Measurements from ENCODE around the gene OSBPL8.

The OSBPL8 gene

DNA sequence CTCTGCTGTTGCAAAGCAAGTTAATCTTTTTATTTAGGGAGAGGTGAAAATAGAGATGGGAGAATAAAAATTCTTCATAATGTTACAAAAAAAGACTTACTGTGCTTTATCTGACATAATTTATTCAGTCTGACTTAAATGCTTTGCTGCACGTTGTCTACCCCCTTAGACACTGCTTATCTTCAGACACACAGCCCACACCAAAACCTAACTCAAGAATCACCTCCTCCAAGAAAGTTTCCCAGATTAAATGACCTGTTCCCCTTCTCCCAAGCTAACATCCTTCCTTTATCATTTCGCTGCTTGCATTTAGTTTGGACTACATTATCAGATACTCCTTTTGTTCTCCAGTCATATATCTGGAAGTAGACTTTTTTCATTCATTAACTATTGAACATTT lies 3.8 kb downstream of the OSBPL8 start:
- Histone ChIP-seq H3K4me3 (ENCODE audit: low read length in 2 of 2) (no peak overlapping the region), H3K27ac (ENCODE audit: low read depth in 2 of 2, low read length in 2 of 2) (no peak overlapping the region), H3K9me3 (ENCODE audit: control insufficient read depth in 2 of 2, low read length in 2 of 2) (no peaks in the 10 kb centered on the region), H3K27me3 (ENCODE audit: control insufficient read depth in 2 of 2, insufficient read depth in 2 of 2, low read length in 2 of 2) (no peaks in the 10 kb centered on the region), H3K36me3 (ENCODE audit: control insufficient read depth in 2 of 2, insufficient read depth in 2 of 2, low read length in 2 of 2) (no peaks in the 10 kb centered on the region), H3K4me1 (ENCODE audit: control insufficient read depth in 2 of 2, insufficient read depth in 2 of 2, low read length in 2 of 2) (peaks cover 4 to 16% of the 10 kb centered on the region in 2 donors), H3K9ac (ENCODE audit: low read depth in 1 of 2, low read length in 2 of 2) (no peak overlapping the region)

DNA sequence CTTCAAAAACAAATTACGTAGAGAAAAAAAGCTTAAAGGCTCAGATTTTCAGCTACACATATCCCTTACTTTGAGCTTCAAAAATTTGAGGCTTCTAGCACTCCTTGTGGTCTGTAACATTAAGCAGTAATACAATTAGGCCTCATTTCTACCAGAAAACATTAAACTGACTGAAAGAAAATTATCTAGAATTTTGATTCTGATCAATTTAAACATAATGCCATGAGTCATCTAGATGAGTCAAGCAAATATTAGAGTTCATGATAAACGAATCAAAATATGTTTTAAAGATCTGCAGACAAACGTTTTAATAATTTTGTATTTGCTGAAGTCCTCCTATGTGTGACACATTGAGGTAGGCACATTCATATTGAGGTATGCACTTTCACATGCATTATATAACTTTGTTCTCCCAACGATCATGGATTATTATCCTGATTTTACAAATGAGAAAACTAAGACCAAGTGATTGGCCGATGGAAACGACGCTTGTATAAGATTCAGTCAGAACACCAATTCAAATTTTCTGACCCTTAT lies 4.3 kb downstream of the OSBPL8 start:
- H3K4me1 ChIP-seq (ENCODE audit: control insufficient read depth in 2 of 2, insufficient read depth in 2 of 2, low read length in 2 of 2): peaks cover 4 to 14% of the 10 kb centered on the region in 2 donors
- H3K9ac ChIP-seq (ENCODE audit: low read depth in 1 of 2, low read length in 2 of 2): no peak overlapping the region
- no peak overlapping the region for H3K4me3 ChIP-seq (ENCODE audit: low read length in 2 of 2)
- no peaks in the 10 kb centered on the region for H3K27me3 ChIP-seq (ENCODE audit: control insufficient read depth in 2 of 2, insufficient read depth in 2 of 2, low read length in 2 of 2)
- no peaks in the 10 kb centered on the region for H3K36me3 ChIP-seq (ENCODE audit: control insufficient read depth in 2 of 2, insufficient read depth in 2 of 2, low read length in 2 of 2)
- no peak overlapping the region for H3K27ac ChIP-seq (ENCODE audit: low read depth in 2 of 2, low read length in 2 of 2)
- no peaks in the 10 kb centered on the region for H3K9me3 ChIP-seq (ENCODE audit: control insufficient read depth in 2 of 2, low read length in 2 of 2)

DNA sequence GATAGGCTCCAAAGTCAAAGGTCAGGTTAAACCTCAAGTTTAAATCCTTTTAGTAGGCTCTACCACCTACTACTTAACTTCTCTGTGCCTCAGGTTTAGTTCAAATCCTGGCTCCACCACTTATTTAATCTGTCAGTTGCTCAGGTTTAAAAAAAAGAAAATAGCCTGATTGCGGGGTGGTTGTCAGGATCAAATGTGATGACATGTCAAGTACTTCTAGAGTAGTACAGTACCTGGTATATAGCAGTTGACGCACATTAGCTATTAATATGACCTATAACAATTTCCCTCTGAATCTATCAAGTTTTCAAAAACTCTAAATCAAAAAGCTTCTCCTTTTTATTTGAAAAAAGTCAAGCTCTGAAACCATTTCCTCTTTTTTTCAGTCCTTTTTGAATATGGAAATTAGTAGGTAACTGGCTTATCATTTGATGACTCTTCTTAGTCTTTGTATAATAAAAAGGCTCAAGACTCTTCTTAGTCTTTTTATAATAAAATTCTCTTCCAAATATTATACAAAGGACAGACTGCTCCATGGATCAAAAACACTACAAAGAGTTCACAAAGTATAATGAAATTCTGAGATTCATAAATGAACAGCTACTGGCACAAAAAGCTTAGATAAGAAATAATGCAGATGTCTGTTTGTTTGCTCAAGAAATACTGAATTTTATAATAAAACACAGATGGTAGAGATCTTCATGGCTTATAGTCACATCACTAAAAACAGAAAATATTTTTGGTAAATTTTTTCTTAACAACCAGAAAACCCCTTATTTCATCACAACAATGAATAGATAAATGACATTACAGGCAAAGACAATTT lies 5.0 kb downstream of the OSBPL8 start:
- no peak overlapping the region for H3K9ac ChIP-seq (ENCODE audit: low read depth in 1 of 2, low read length in 2 of 2)
- no peak overlapping the region for H3K4me3 ChIP-seq (ENCODE audit: low read length in 2 of 2)
- H3K36me3 ChIP-seq (ENCODE audit: control insufficient read depth in 2 of 2, insufficient read depth in 2 of 2, low read length in 2 of 2): no peaks in the 10 kb centered on the region
- H3K4me1 ChIP-seq (ENCODE audit: control insufficient read depth in 2 of 2, insufficient read depth in 2 of 2, low read length in 2 of 2): peaks cover 4 to 9% of the 10 kb centered on the region in 2 donors
- H3K27ac ChIP-seq (ENCODE audit: low read depth in 2 of 2, low read length in 2 of 2): no peak overlapping the region
- no peaks in the 10 kb centered on the region for H3K27me3 ChIP-seq (ENCODE audit: control insufficient read depth in 2 of 2, insufficient read depth in 2 of 2, low read length in 2 of 2)
- no peaks in the 10 kb centered on the region for H3K9me3 ChIP-seq (ENCODE audit: control insufficient read depth in 2 of 2, low read length in 2 of 2)

DNA sequence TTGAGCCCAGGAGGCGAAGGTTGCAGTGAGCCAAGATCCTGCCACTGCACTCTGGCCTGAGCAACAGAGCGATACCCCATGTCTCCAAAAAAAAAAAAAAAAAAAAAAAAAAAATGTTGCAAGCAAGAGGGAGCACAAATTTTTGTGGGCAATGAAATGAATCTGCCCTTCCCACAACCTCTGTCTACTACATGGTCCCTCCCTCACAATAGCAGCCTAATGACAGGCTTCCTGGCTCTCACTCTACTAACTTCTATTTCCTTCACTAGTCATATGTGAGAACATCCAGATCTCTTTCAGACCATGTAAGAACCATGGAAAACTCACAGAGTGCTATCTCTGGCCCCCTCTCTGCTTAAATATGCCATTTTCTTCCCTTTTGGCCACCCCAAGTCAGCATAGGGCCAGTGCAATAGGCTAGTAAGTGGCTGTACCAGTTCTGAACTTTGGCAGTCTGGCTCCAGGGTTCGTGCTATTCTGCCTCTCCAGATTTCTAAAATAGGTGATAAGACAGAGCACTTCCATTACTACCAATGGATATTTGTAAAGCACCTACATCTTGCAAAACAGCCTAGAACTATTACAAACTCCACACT lies 7.1 kb downstream of the OSBPL8 start:
- Histone ChIP-seq H3K27me3 (ENCODE audit: control insufficient read depth in 2 of 2, insufficient read depth in 2 of 2, low read length in 2 of 2) (no peaks in the 10 kb centered on the region), H3K4me1 (ENCODE audit: control insufficient read depth in 2 of 2, insufficient read depth in 2 of 2, low read length in 2 of 2) (peaks cover 0 to 6% of the 10 kb centered on the region in 2 donors), H3K9ac (ENCODE audit: low read depth in 1 of 2, low read length in 2 of 2) (no peak overlapping the region), H3K4me3 (ENCODE audit: low read length in 2 of 2) (no peak overlapping the region), H3K9me3 (ENCODE audit: control insufficient read depth in 2 of 2, low read length in 2 of 2) (no peaks in the 10 kb centered on the region), H3K36me3 (ENCODE audit: control insufficient read depth in 2 of 2, insufficient read depth in 2 of 2, low read length in 2 of 2) (no peaks in the 10 kb centered on the region), H3K27ac (ENCODE audit: low read depth in 2 of 2, low read length in 2 of 2) (no peak overlapping the region)

DNA sequence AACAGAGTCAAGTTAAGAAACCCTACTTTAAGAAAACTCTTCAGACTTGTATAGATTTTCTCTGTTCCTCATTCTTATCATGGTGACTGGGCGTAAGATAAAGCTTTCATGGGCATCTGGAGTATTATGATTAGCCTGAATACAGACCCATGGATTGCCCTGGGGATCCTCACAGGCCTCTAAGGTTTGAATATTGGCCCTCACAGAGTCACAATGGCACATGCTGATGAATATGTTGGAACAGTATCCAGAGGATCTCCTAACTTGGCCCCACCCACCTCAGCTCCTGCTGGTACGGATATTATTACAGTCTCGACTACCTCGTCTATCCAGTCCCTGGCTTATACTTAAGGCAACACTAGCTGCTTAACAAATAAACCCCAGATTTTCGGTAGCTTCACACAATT lies 8.1 kb downstream of the OSBPL8 start:
- no peaks in the 10 kb centered on the region for H3K27me3 ChIP-seq (ENCODE audit: control insufficient read depth in 2 of 2, insufficient read depth in 2 of 2, low read length in 2 of 2)
- H3K9me3 ChIP-seq (ENCODE audit: control insufficient read depth in 2 of 2, low read length in 2 of 2): no peaks in the 10 kb centered on the region
- H3K4me3 ChIP-seq (ENCODE audit: low read length in 2 of 2): no peak overlapping the region
- peaks cover 0 to 6% of the 10 kb centered on the region in 2 donors for H3K4me1 ChIP-seq (ENCODE audit: control insufficient read depth in 2 of 2, insufficient read depth in 2 of 2, low read length in 2 of 2)
- no peaks in the 10 kb centered on the region for H3K36me3 ChIP-seq (ENCODE audit: control insufficient read depth in 2 of 2, insufficient read depth in 2 of 2, low read length in 2 of 2)
- no peak overlapping the region for H3K27ac ChIP-seq (ENCODE audit: low read depth in 2 of 2, low read length in 2 of 2)
- H3K9ac ChIP-seq (ENCODE audit: low read depth in 1 of 2, low read length in 2 of 2): no peak overlapping the region

DNA sequence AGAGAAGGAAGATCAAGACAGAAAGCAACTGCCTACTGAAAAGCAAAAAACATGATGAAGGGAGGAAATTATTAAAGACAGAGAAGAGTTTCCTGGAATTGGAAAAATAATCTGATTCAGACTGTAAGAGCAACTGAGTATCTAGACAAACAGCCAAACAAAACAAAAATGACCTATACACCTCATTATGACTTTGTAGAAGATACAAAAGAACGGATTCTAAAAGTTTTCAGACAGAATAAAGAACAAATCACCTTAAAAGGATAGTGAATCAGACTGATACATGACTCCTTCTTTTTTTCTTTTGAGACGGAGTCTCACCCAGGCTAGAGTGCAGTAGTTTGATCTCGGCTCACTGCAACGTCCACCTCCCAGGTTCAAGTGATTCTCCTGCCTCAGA lies 10.4 kb downstream of the OSBPL8 start:
- H3K27ac ChIP-seq (ENCODE audit: low read depth in 2 of 2, low read length in 2 of 2): no peak overlapping the region
- peaks cover 0 to 3% of the 10 kb centered on the region in 2 donors for H3K4me1 ChIP-seq (ENCODE audit: control insufficient read depth in 2 of 2, insufficient read depth in 2 of 2, low read length in 2 of 2)
- no peak overlapping the region for H3K4me3 ChIP-seq (ENCODE audit: low read length in 2 of 2)
- H3K9ac ChIP-seq (ENCODE audit: low read depth in 1 of 2, low read length in 2 of 2): no peak overlapping the region
- H3K27me3 ChIP-seq (ENCODE audit: control insufficient read depth in 2 of 2, insufficient read depth in 2 of 2, low read length in 2 of 2): peaks cover 0 to 5% of the 10 kb centered on the region in 2 donors
- H3K9me3 ChIP-seq (ENCODE audit: control insufficient read depth in 2 of 2, low read length in 2 of 2): no peaks in the 10 kb centered on the region
- no peaks in the 10 kb centered on the region for H3K36me3 ChIP-seq (ENCODE audit: control insufficient read depth in 2 of 2, insufficient read depth in 2 of 2, low read length in 2 of 2)

DNA sequence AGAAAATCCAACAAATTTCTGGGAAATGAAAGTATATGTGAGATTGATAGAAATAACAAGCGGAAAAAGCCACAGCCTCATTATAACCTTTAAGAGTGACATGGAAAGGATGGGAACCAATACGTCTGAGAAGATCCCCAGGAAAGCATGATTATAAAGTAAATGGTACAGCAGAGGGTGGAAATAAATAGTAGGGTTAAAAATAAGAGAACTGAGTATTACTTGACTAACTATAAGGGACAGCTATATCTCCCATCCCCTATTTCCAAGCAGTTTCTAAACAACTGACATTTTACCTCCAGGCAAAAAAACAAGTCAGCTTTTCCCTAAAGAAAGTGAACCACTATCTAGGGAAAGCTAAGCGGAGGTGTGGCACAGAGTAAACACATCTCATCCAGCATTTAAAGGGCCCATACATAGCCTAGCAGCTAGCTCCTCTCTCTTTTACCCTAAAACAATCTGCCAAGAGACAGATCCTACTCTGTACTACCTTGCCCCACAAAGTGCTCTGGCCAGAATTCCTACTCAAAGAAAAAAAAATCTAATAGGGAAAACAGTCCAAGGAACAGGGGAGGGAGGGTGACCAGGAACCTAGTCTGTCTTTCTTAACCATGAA lies 11.2 kb downstream of the OSBPL8 start:
- Histone ChIP-seq H3K9ac (ENCODE audit: low read depth in 1 of 2, low read length in 2 of 2) (no peak overlapping the region), H3K4me3 (ENCODE audit: low read length in 2 of 2) (no peak overlapping the region), H3K4me1 (ENCODE audit: control insufficient read depth in 2 of 2, insufficient read depth in 2 of 2, low read length in 2 of 2) (peaks cover 0 to 3% of the 10 kb centered on the region in 2 donors), H3K9me3 (ENCODE audit: control insufficient read depth in 2 of 2, low read length in 2 of 2) (no peaks in the 10 kb centered on the region), H3K27ac (ENCODE audit: low read depth in 2 of 2, low read length in 2 of 2) (no peak overlapping the region), H3K36me3 (ENCODE audit: control insufficient read depth in 2 of 2, insufficient read depth in 2 of 2, low read length in 2 of 2) (no peaks in the 10 kb centered on the region), H3K27me3 (ENCODE audit: control insufficient read depth in 2 of 2, insufficient read depth in 2 of 2, low read length in 2 of 2) (peaks cover 0 to 5% of the 10 kb centered on the region in 2 donors)

DNA sequence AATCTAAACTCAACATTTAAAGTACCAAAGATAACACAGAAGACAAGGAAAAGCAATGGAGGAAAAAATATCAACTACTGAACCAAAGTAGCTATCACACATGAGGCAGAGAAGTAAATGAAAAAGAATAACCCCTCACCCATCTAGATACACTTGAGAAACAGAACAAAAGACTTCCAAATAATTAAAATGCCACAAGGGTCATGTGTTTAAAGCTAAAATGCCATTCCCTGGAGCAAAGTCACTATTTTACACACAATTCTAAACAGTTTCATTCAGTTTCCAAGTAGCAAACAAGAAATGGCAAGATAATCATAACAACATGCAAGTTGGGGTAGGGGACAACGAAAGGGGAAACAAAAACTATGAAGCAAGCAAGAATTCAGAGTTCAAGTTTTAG lies 12.0 kb downstream of the OSBPL8 start:
- no peak overlapping the region for H3K4me3 ChIP-seq (ENCODE audit: low read length in 2 of 2)
- no peak overlapping the region for H3K27ac ChIP-seq (ENCODE audit: low read depth in 2 of 2, low read length in 2 of 2)
- H3K27me3 ChIP-seq (ENCODE audit: control insufficient read depth in 2 of 2, insufficient read depth in 2 of 2, low read length in 2 of 2): peaks cover 0 to 5% of the 10 kb centered on the region in 2 donors
- H3K9me3 ChIP-seq (ENCODE audit: control insufficient read depth in 2 of 2, low read length in 2 of 2): no peaks in the 10 kb centered on the region
- H3K36me3 ChIP-seq (ENCODE audit: control insufficient read depth in 2 of 2, insufficient read depth in 2 of 2, low read length in 2 of 2): no peaks in the 10 kb centered on the region
- H3K4me1 ChIP-seq (ENCODE audit: control insufficient read depth in 2 of 2, insufficient read depth in 2 of 2, low read length in 2 of 2): peaks cover 0 to 6% of the 10 kb centered on the region in 2 donors
- no peak overlapping the region for H3K9ac ChIP-seq (ENCODE audit: low read depth in 1 of 2, low read length in 2 of 2)

DNA sequence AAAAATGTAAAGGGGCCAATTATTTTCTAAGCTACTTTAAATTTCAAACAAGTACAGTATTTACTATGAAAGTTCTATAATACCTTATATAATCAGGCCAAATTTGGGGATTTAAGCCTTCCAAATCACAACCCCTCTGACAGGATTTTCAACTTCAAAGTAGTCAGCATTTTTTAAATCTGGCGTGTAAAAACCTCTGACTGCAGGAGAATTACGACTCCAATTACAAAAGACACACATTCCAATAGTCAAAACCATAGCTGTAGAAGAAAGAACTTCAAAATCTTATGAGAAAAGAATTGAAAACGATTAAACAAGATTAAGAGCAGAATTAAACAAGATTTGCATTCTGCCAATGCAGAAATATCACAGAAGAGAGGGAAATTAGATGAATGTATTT lies 12.7 kb downstream of the OSBPL8 start:
- Histone ChIP-seq H3K27me3 (ENCODE audit: control insufficient read depth in 2 of 2, insufficient read depth in 2 of 2, low read length in 2 of 2) (peaks cover 0 to 5% of the 10 kb centered on the region in 2 donors), H3K27ac (ENCODE audit: low read depth in 2 of 2, low read length in 2 of 2) (no peak overlapping the region), H3K4me3 (ENCODE audit: low read length in 2 of 2) (no peak overlapping the region), H3K36me3 (ENCODE audit: control insufficient read depth in 2 of 2, insufficient read depth in 2 of 2, low read length in 2 of 2) (no peaks in the 10 kb centered on the region), H3K9ac (ENCODE audit: low read depth in 1 of 2, low read length in 2 of 2) (no peak overlapping the region), H3K9me3 (ENCODE audit: control insufficient read depth in 2 of 2, low read length in 2 of 2) (no peaks in the 10 kb centered on the region), H3K4me1 (ENCODE audit: control insufficient read depth in 2 of 2, insufficient read depth in 2 of 2, low read length in 2 of 2) (peaks cover 0 to 6% of the 10 kb centered on the region in 2 donors)

DNA sequence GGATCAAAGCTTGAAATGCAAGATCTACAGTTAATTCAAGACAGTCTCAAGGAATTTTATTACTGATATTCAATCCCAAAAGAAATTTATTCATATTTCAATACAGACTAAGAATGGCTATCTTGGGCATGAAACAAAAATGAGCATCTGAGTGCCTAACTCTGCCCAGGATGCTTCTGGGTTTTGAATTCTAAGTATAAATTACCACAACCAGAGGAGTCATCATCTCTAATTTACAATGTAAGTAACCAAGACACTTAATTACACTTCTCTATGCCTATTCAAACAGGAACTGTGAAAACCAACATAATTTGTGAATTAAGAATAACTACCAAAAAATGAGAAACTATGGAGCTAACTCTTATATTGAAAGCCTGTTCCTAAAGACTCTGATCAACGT lies 14.1 kb downstream of the OSBPL8 start:
- Histone ChIP-seq H3K9me3 (ENCODE audit: control insufficient read depth in 2 of 2, low read length in 2 of 2) (no peaks in the 10 kb centered on the region), H3K4me1 (ENCODE audit: control insufficient read depth in 2 of 2, insufficient read depth in 2 of 2, low read length in 2 of 2) (peaks cover 0 to 6% of the 10 kb centered on the region in 2 donors), H3K36me3 (ENCODE audit: control insufficient read depth in 2 of 2, insufficient read depth in 2 of 2, low read length in 2 of 2) (no peaks in the 10 kb centered on the region), H3K27ac (ENCODE audit: low read depth in 2 of 2, low read length in 2 of 2) (no peak overlapping the region), H3K9ac (ENCODE audit: low read depth in 1 of 2, low read length in 2 of 2) (no peak overlapping the region), H3K27me3 (ENCODE audit: control insufficient read depth in 2 of 2, insufficient read depth in 2 of 2, low read length in 2 of 2) (peaks cover 0 to 5% of the 10 kb centered on the region in 2 donors), H3K4me3 (ENCODE audit: low read length in 2 of 2) (no peak overlapping the region)
